ENCODE measurements around the gene KCNIP4. TPM values are rescaled to one million over a fixed set of nuclear protein-coding genes. Genes with fewer than 3 reads are reported as not detected.

KCNIP4 gene
- total RNA-seq, 1 donor from 2014 or later, result not detected

- intact Hi-C loops (cut with micrococcal nuclease), result no loop called here
- Mint-ChIP-seq H3K36me3 (ENCODE audit: low read depth) (no peaks in the 10 kb centered on the region), H3K27ac (no peak overlapping the region), H3K4me3 (no peak overlapping the region), H3K4me1 (ENCODE audit: low read depth) (no peaks in the 10 kb centered on the region), H3K27me3 (ENCODE audit: insufficient read depth) (no peaks in the 10 kb centered on the region), H3K9me3 (peaks cover 4% of the 10 kb centered on the region)
- no peak for DNase-seq (ENCODE audit: low spot score)
These were observed 945.6 kb downstream of the KCNIP4 start for GRCh38 chr4:21002976-21003375.

DNA sequence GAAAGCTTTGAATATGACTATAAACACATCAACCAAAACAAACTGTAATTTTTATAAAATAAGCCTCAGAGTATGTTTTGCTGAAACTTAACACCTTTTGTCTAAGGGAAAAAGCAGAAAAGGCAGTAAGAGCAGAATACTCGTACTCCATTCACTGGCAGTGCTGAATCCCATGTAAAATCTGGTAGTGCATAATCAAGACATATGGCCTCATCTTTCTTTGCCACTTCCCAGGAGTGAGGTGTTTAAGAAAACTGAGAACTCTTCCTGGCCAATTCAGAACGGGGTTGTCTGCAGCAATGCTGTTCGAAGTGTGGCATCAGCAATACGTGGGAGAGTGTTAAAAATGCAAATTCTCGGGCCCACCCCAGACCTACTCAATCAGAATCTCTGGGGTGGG is 946.3 kb downstream of the KCNIP4 start:
- Mint-ChIP-seq H3K4me1 (ENCODE audit: low read depth) (no peaks in the 10 kb centered on the region), H3K9me3 (peaks cover 4% of the 10 kb centered on the region)
- intact Hi-C loops (cut with micrococcal nuclease), result no loop called here

GRCh38 chr4:21001490-21001889 is 947.1 kb downstream of the KCNIP4 start:
- H3K27me3 Mint-ChIP-seq (ENCODE audit: insufficient read depth), result no peaks in the 10 kb centered on the region
- no peaks in the 10 kb centered on the region for H3K4me1 Mint-ChIP-seq (ENCODE audit: low read depth)
- no peak overlapping the region for H3K27ac Mint-ChIP-seq
- no peak for DNase-seq (ENCODE audit: low spot score)
- peaks cover 4% of the 10 kb centered on the region for H3K9me3 Mint-ChIP-seq
- no peak overlapping the region for H3K4me3 Mint-ChIP-seq
- intact Hi-C loops (cut with micrococcal nuclease), result no loop called here
- H3K36me3 Mint-ChIP-seq (ENCODE audit: low read depth), result no peaks in the 10 kb centered on the region

More for the DNA sequence above, 946.3 kb downstream of the KCNIP4 start:
- Mint-ChIP-seq H3K4me3 (no peak overlapping the region), H3K27ac (no peak overlapping the region), H3K36me3 (ENCODE audit: low read depth) (no peaks in the 10 kb centered on the region), H3K27me3 (ENCODE audit: insufficient read depth) (no peaks in the 10 kb centered on the region)
- DNase-seq (ENCODE audit: low spot score), result no peak

DNA sequence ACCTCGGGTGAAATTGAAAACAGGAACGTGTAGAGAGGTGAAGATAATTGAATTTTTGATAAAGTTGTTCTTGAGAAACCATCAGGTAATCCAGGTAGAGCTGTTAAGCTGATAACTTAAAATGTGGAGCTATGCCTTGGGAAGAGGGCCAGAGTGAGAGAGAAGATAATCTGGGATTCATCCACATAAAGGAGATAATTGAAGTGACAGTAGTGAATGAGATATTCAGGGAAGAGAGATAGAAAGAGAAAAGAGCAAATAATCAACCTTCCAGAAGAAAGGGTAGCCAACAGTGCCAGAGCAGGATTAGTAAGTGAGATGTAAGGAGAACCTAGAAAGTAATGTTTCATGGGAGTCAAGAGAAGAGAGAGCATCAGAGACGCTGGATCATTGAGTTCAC is 950.7 kb downstream of the KCNIP4 start:
- no peak overlapping the region for H3K4me3 Mint-ChIP-seq
- DNase-seq (ENCODE audit: low spot score), result no peak
- H3K27ac Mint-ChIP-seq, result no peak overlapping the region
- no peaks in the 10 kb centered on the region for H3K9me3 Mint-ChIP-seq
- H3K27me3 Mint-ChIP-seq (ENCODE audit: insufficient read depth), result no peaks in the 10 kb centered on the region
- no peaks in the 10 kb centered on the region for H3K36me3 Mint-ChIP-seq (ENCODE audit: low read depth)
- intact Hi-C loops (cut with micrococcal nuclease), result no loop called here
- no peaks in the 10 kb centered on the region for H3K4me1 Mint-ChIP-seq (ENCODE audit: low read depth)

GRCh38 chr4:20995610-20996009 is 953.0 kb downstream of the KCNIP4 start:
- no peaks in the 10 kb centered on the region for H3K27me3 Mint-ChIP-seq (ENCODE audit: insufficient read depth)
- intact Hi-C loops (cut with micrococcal nuclease), result no loop called here
- no peaks in the 10 kb centered on the region for H3K4me1 Mint-ChIP-seq (ENCODE audit: low read depth)
- no peak overlapping the region for H3K4me3 Mint-ChIP-seq
- DNase-seq (ENCODE audit: low spot score), result no peak
- H3K9me3 Mint-ChIP-seq, result peaks cover 6% of the 10 kb centered on the region
- no peaks in the 10 kb centered on the region for H3K36me3 Mint-ChIP-seq (ENCODE audit: low read depth)
- no peak overlapping the region for H3K27ac Mint-ChIP-seq

DNA sequence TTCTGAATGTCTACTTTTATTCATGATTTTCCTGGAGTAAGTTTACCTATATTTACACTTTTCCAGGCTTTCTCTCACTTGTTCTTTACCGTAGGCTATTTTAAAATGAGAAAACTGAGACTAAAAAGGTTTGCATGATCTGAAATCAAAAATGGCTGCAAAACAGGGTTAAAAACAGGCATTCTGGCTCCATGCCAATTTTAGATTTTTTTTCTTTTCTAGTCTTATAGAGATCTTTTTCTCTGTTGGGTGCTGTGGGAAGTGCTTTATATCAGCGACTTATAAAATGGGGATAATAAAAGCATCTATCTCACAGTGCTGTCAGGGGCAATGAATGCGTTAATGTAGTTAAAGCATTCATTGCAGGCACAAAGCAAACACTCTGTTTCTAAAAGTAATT is 953.6 kb downstream of the KCNIP4 start:
- H3K4me1 Mint-ChIP-seq (ENCODE audit: low read depth), result no peaks in the 10 kb centered on the region
- DNase-seq (ENCODE audit: low spot score), result no peak
- H3K27ac Mint-ChIP-seq, result no peak overlapping the region
- H3K4me3 Mint-ChIP-seq, result no peak overlapping the region
- no peaks in the 10 kb centered on the region for H3K36me3 Mint-ChIP-seq (ENCODE audit: low read depth)
- H3K27me3 Mint-ChIP-seq (ENCODE audit: insufficient read depth), result no peaks in the 10 kb centered on the region
- intact Hi-C loops (cut with micrococcal nuclease), result no loop called here
- H3K9me3 Mint-ChIP-seq, result peaks cover 6% of the 10 kb centered on the region

- no peaks in the 10 kb centered on the region for H3K4me1 Mint-ChIP-seq (ENCODE audit: low read depth)
- no peak overlapping the region for H3K4me3 Mint-ChIP-seq
- H3K9me3 Mint-ChIP-seq, result peaks cover 11% of the 10 kb centered on the region
- H3K36me3 Mint-ChIP-seq (ENCODE audit: low read depth), result no peaks in the 10 kb centered on the region
- intact Hi-C loops (cut with micrococcal nuclease), result no loop called here
- no peak for DNase-seq (ENCODE audit: low spot score)
- no peaks in the 10 kb centered on the region for H3K27me3 Mint-ChIP-seq (ENCODE audit: insufficient read depth)
- H3K27ac Mint-ChIP-seq, result no peak overlapping the region
These were observed 956.6 kb downstream of the KCNIP4 start for GRCh38 chr4:20992002-20992401.

DNA sequence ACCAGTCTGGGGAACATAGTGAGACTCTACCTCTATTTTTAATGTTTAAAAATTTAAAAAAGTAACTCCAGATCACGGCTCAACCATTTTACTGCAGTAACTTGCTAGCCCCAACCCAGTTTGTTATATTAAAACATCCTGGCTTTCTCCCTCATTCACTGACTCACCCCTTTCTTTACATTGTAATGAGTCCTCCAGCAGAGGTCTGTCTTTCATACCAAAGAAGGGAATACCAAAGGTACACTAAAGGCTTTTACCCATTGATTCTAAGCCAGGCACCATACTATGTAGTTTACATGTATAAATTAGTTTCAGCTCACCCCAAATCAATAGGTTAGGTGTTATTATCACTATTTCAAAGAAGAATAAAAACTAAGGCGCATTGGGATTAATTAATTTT is 961.4 kb downstream of the KCNIP4 start:
- no peak for DNase-seq (ENCODE audit: low spot score)
- no peaks in the 10 kb centered on the region for H3K4me1 Mint-ChIP-seq (ENCODE audit: low read depth)
- peaks cover 11% of the 10 kb centered on the region for H3K9me3 Mint-ChIP-seq
- H3K36me3 Mint-ChIP-seq (ENCODE audit: low read depth), result no peaks in the 10 kb centered on the region
- H3K27me3 Mint-ChIP-seq (ENCODE audit: insufficient read depth), result no peaks in the 10 kb centered on the region
- H3K27ac Mint-ChIP-seq, result no peak overlapping the region
- H3K4me3 Mint-ChIP-seq, result no peak overlapping the region
- intact Hi-C loops (cut with micrococcal nuclease), result no loop called here

DNA sequence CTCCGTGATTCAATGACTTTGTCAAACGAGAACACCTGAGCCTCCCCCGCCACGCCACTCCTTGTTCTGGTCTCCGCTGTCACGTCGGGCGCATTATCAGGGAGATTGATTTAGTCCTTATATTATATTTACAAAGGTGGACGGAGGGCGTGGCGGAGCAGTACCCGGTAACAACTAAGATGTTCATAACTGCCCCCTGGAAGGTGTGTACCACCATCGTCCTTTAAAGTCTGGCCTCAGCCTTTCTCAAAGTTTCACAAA is 964.1 kb downstream of the KCNIP4 start:
- DNase-seq (ENCODE audit: low spot score), result no peak
- Mint-ChIP-seq H3K4me1 (ENCODE audit: low read depth) (no peaks in the 10 kb centered on the region), H3K36me3 (ENCODE audit: low read depth) (no peaks in the 10 kb centered on the region), H3K27me3 (ENCODE audit: insufficient read depth) (no peaks in the 10 kb centered on the region), H3K9me3 (peaks cover 11% of the 10 kb centered on the region), H3K27ac (no peak overlapping the region), H3K4me3 (no peak overlapping the region)
- intact Hi-C loops (cut with micrococcal nuclease), result no loop called here

DNA sequence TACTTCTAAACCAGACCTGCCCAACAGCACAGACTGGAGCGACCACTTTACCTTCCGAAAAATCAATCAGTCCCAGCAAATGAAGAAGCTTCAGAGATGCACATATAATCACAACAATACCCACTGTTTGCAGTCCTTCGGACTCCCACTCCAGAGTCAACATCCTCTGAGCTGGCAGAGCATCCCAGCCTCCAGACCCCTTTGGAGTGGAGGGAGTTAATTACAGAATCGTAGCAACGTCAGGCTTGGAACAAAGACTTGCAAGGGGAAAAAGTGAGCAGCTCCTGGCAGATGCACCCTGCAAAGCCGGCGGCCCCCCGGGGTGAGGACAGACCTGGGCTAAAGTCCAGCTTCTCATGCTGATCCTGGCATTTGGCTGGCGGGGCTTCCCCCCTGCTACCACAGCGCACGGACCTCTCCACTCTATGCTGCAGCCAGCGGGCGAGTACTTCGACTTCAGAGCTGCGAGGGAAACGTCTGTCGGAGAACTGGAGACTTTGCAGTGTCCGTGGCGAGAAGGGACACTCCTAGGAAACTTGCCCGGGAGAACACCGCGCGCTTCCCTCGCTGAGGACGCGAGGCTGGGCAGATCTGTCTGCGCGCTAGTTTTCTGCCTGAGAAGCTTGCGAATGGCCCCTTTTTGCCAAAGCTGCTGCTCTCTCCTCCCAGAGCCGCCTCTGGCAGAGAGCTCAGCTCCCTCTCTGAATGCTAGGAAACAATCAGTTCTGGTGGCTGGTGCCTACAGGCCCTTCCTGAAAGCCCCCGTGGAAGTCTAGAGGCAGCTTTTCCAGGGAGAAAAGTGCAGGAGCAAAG is 964.6 kb downstream of the KCNIP4 start:
- Mint-ChIP-seq H3K4me1 (ENCODE audit: low read depth) (no peaks in the 10 kb centered on the region), H3K27me3 (ENCODE audit: insufficient read depth) (no peaks in the 10 kb centered on the region), H3K27ac (no peak overlapping the region), H3K36me3 (ENCODE audit: low read depth) (no peaks in the 10 kb centered on the region), H3K4me3 (no peak overlapping the region), H3K9me3 (peaks cover 11% of the 10 kb centered on the region)
- no peak for DNase-seq (ENCODE audit: low spot score)
- intact Hi-C loops (cut with micrococcal nuclease), result no loop called here

DNA sequence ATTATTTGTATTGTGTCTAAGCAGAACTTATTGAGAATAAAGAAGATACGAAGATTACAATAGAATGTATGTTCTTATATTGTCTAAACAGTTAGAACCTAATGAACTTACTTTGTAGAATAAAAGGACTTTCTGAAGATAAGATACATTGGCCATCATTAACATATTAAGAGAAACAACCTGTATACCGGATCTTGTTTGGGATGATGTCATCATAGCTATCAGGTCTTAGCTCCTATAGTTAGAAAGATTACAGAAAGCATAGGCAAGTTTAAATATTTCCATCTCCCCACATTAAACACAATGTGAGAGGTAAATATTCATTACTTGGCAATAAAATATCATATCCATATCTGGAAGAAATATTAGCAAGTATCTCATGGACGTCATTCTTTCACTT is 966.0 kb downstream of the KCNIP4 start:
- DNase-seq (ENCODE audit: low spot score), result no peak

DNA sequence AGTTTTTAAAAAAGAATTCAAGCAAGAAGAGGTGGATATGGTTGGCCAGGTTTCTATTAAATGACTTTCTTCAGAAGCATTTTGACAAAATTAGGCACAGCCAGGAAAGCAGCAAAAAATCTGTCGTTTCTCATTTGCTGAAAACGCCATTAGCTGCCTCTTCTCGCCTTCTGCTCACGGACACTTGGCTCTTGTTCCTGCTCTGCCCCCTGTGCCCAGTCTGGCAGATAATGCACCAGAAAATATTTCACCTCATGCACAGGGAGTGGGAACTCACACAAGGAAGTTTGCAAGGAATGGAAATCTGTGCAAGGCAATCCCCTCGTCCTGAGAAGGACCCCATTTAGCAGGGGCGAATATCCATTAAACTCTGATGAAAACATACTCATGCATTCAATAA is 988.3 kb downstream of the KCNIP4 start:
- Mint-ChIP-seq H3K27me3 (ENCODE audit: insufficient read depth) (no peaks in the 10 kb centered on the region), H3K4me1 (ENCODE audit: low read depth) (no peaks in the 10 kb centered on the region), H3K9me3 (no peaks in the 10 kb centered on the region), H3K36me3 (ENCODE audit: low read depth) (no peaks in the 10 kb centered on the region), H3K4me3 (no peak overlapping the region), H3K27ac (no peak overlapping the region)
- no peak for DNase-seq (ENCODE audit: low spot score)
- intact Hi-C loops (cut with micrococcal nuclease), result no loop called here

More for the DNA sequence above, 966.0 kb downstream of the KCNIP4 start:
- Mint-ChIP-seq H3K27me3 (ENCODE audit: insufficient read depth) (no peaks in the 10 kb centered on the region), H3K4me3 (no peak overlapping the region), H3K9me3 (peaks cover 5% of the 10 kb centered on the region), H3K36me3 (ENCODE audit: low read depth) (no peaks in the 10 kb centered on the region), H3K4me1 (ENCODE audit: low read depth) (no peaks in the 10 kb centered on the region), H3K27ac (no peak overlapping the region)
- intact Hi-C loops (cut with micrococcal nuclease), result no loop called here

- H3K9me3 Mint-ChIP-seq, result peaks cover 7% of the 10 kb centered on the region
- DNase-seq (ENCODE audit: low spot score), result no peak
- no peaks in the 10 kb centered on the region for H3K4me1 Mint-ChIP-seq (ENCODE audit: low read depth)
- no peaks in the 10 kb centered on the region for H3K36me3 Mint-ChIP-seq (ENCODE audit: low read depth)
- no peak overlapping the region for H3K27ac Mint-ChIP-seq
- intact Hi-C loops (cut with micrococcal nuclease), result no loop called here
- H3K4me3 Mint-ChIP-seq, result no peak overlapping the region
- H3K27me3 Mint-ChIP-seq (ENCODE audit: insufficient read depth), result no peaks in the 10 kb centered on the region
These were observed 994.0 kb downstream of the KCNIP4 start for GRCh38 chr4:20954541-20954940.

- Mint-ChIP-seq H3K4me1 (ENCODE audit: low read depth) (no peaks in the 10 kb centered on the region), H3K36me3 (ENCODE audit: low read depth) (no peaks in the 10 kb centered on the region), H3K9me3 (peaks cover 6% of the 10 kb centered on the region), H3K27me3 (ENCODE audit: insufficient read depth) (no peaks in the 10 kb centered on the region), H3K27ac (no peak overlapping the region), H3K4me3 (no peak overlapping the region)
- DNase-seq (ENCODE audit: low spot score), result no peak
- intact Hi-C loops (cut with micrococcal nuclease), result no loop called here
These were observed 1003.6 kb downstream of the KCNIP4 start for GRCh38 chr4:20944961-20945360.
